ENCODE data around the gene SEMA3F. TPM values are rescaled to one million over a fixed set of nuclear protein-coding genes. Genes with fewer than 3 reads are reported as not detected.
A peak's percentile ranks its signal among the peaks of the same experiment; 100 is the strongest.

Gene SEMA3F
- total and polyA plus RNA-seq, 10 of the 15 experiments (the other 5 are each of a cell fraction or from before 2014, with no cell fraction given): 0.08 to 0.28 (median 0.12) TPM; not detected in 6

GRCh38 chr3:50203809-50204803 is 49.0 kb downstream of the SEMA3F start:
- H3K27me3 ChIP-seq (replicated peaks in 1 of 2; ENCODE audit: control insufficient read depth in 2 of 2, insufficient read depth in 2 of 2, low read length in 1 of 2): peaks cover 18 to 24% of the 10 kb centered on the region in 2 experiments
- H2AFZ ChIP-seq (ENCODE audit: control insufficient read depth, low read depth, low read length): no peak overlapping the region
- TF ChIP-seq RAD21 (IDR thresholded peaks at IDR 0.05; ENCODE audit: insufficient read depth, low read depth, low read length) (no peak), EZH2 (IDR thresholded peaks at IDR 0.05; ENCODE audit: borderline replicate concordance, control insufficient read depth, low read depth, low read length) (0 out of 2 replicates have a peak, but pooled peaks have one; percentile 67)
- no peak for FAIRE-seq
- H3K27ac ChIP-seq (ENCODE audit: control insufficient read depth, insufficient read depth): no peak overlapping the region
- no peak overlapping the region for H3K4me2 ChIP-seq (ENCODE audit: control insufficient read depth, insufficient read depth)
- in situ Hi-C loops (cut with MboI): no loop called here
- ChIA-PET RAD21 (ENCODE audit: unreplicated experiment) (no interaction called here), SMC1A (ENCODE audit: uncharacterized antibody, unreplicated experiment) (interaction anchor here (1.5 kb wide), 1 partner anchor 22 kb away, joined by 3 read pairs; no protein-coding TSS in a partner anchor), CTCF (interaction anchor here (0.9 to 1.6 kb wide), 5 partner anchors 8 to 42 kb away, joined by 3 to 4 read pairs (median 4); partner anchors contain the start of gene GNAT1), POLR2A (no interaction called here)
- no peaks in the 10 kb centered on the region for H3K36me3 ChIP-seq (ENCODE audit: control insufficient read depth in 2 of 2, insufficient read depth in 2 of 2, low read length in 1 of 2)
- DNase-seq (ENCODE audit: low read depth, low spot score): no peak
- no peaks in the 10 kb centered on the region for H3K9me3 ChIP-seq (replicated peaks; ENCODE audit: control insufficient read depth, insufficient read depth, low read length)
- WGBS (ENCODE audit: insufficient coverage, insufficient replicate concordance, low lambda C conversion rate, missing lambda C conversion rate): 13% methylated on average over 12 of the region's 12 CpGs
- H3K79me2 ChIP-seq (ENCODE audit: control insufficient read depth, insufficient read depth, low read length): no peaks in the 10 kb centered on the region
- no peak overlapping the region for H3K9ac ChIP-seq (ENCODE audit: control insufficient read depth, insufficient read depth, low read length)
- no peaks in the 10 kb centered on the region for H3K4me1 ChIP-seq (ENCODE audit: control insufficient read depth, insufficient read depth, low read length)
- no peak for ATAC-seq
- intact Hi-C loops (cut with micrococcal nuclease; ENCODE audit: unreplicated experiment): no loop called here
- no TSS peak for BruUV-seq (replicated peaks)
- H4K20me1 ChIP-seq (ENCODE audit: control insufficient read depth, insufficient read depth): no peaks in the 10 kb centered on the region
- no peak overlapping the region for H3K4me3 ChIP-seq

DNA sequence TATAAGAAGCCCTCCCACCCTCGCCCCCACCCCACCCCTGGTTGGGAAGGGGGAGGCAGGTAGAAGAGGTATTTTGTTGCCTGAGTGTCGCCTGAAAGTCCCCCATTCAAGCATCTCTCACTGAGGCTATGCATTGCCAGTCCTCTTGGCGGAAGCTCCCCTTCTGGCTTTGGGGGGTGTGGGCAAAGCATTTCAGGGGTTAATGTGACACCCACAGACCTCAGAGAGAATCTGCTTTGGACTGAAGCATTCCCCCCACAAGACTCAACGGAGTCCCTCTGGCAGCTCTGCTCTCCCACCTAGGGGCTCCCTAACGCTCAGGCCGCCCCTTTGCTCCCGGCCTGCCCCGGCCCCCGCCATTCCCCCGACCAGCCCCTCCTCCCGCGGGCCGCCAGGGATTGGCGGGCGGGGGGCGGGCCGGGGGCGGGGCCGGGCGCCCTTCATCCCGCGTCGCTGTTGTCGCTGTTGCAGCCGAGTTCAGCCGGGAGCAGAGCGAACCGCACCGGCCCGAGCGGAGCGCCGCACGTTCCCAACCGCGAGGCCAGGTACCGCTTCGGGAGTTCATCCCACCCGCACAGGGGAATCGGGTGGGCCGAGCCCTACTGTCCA is 49.8 kb downstream of the SEMA3F start, which contains the start of gene SLC38A3:
Gene SLC38A3 (plus strand): TSS at position 468 of the 609 bp plus-strand sequence. CDS start 8,929 bp downstream, outside the sequence.
- intact Hi-C loops (cut with micrococcal nuclease; ENCODE audit: unreplicated experiment) (no loop called here), in situ Hi-C loops (cut with MboI) (no loop called here)
- ChIA-PET SMC1A (ENCODE audit: uncharacterized antibody, unreplicated experiment) (no interaction called here), POLR2A (no interaction called here), CTCF (interaction anchor here (1.4 kb wide), 2 partner anchors 7 to 13 kb away, joined by 4 read pairs; partner anchors contain the start of gene GNAT1), RAD21 (ENCODE audit: unreplicated experiment) (no interaction called here)
- Histone ChIP-seq H3K4me1 (ENCODE audit: control insufficient read depth, insufficient read depth, low read length) (no peaks in the 10 kb centered on the region), H3K79me2 (ENCODE audit: control insufficient read depth, insufficient read depth, low read length) (no peaks in the 10 kb centered on the region), H3K9ac (ENCODE audit: control insufficient read depth, insufficient read depth, low read length) (no peak within 1 kb of the TSS), H3K36me3 (ENCODE audit: control insufficient read depth in 2 of 2, insufficient read depth in 2 of 2, low read length in 1 of 2) (no peaks in the 10 kb centered on the region), H2AFZ (ENCODE audit: control insufficient read depth, low read depth, low read length) (no peak within 1 kb of the TSS), H3K27ac (ENCODE audit: control insufficient read depth, insufficient read depth) (no peak within 1 kb of the TSS), H3K9me3 (replicated peaks; ENCODE audit: control insufficient read depth, insufficient read depth, low read length) (no peaks in the 10 kb centered on the region), H3K4me2 (ENCODE audit: control insufficient read depth, insufficient read depth) (no peak within 1 kb of the TSS), H3K27me3 (replicated peaks in 1 of 2; ENCODE audit: control insufficient read depth in 2 of 2, insufficient read depth in 2 of 2, low read length in 1 of 2) (peaks cover 18 to 24% of the 10 kb centered on the region in 2 experiments), H4K20me1 (ENCODE audit: control insufficient read depth, insufficient read depth) (no peaks in the 10 kb centered on the region), H3K4me3 (no peak within 1 kb of the TSS)
- ATAC-seq (no peak), FAIRE-seq (no peak), DNase-seq (ENCODE audit: low read depth, low spot score) (no peak)
- WGBS (ENCODE audit: insufficient coverage, insufficient replicate concordance, low lambda C conversion rate, missing lambda C conversion rate): 39% methylated on average over 17 of the region's 41 CpGs
- no TSS peak for BruUV-seq (replicated peaks)
- TF ChIP-seq JUND (IDR thresholded peaks at IDR 0.05; ENCODE audit: low read depth, low read length): no peak
- TF ChIP-seq, protein P1, sequence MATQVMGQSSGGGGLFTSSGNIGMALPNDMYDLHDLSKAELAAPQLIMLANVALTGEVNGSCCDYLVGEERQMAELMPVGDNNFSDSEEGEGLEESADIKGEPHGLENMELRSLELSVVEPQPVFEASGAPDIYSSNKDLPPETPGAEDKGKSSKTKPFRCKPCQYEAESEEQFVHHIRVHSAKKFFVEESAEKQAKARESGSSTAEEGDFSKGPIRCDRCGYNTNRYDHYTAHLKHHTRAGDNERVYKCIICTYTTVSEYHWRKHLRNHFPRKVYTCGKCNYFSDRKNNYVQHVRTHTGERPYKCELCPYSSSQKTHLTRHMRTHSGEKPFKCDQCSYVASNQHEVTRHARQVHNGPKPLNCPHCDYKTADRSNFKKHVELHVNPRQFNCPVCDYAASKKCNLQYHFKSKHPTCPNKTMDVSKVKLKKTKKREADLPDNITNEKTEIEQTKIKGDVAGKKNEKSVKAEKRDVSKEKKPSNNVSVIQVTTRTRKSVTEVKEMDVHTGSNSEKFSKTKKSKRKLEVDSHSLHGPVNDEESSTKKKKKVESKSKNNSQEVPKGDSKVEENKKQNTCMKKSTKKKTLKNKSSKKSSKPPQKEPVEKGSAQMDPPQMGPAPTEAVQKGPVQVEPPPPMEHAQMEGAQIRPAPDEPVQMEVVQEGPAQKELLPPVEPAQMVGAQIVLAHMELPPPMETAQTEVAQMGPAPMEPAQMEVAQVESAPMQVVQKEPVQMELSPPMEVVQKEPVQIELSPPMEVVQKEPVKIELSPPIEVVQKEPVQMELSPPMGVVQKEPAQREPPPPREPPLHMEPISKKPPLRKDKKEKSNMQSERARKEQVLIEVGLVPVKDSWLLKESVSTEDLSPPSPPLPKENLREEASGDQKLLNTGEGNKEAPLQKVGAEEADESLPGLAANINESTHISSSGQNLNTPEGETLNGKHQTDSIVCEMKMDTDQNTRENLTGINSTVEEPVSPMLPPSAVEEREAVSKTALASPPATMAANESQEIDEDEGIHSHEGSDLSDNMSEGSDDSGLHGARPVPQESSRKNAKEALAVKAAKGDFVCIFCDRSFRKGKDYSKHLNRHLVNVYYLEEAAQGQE (IDR thresholded peaks at IDR 0.05; ENCODE audit: low read depth, low read length): no peak
- no peak for TF ChIP-seq ZNF687 (IDR thresholded peaks at IDR 0.05)
